Stimulated activated CD8-positive, alpha-beta memory T cell treated with anti-CD3 and anti-CD28 coated beads, Interleukin-15, amount 100 ng/mL, for 24 hours (primary cell): ENCODE results near the gene USP17L20.
"Not testable (repeated sequence)": the region's sequence is repeated elsewhere in the genome, so short reads cannot be mapped to it uniquely, and the experiment has no call there.

ENCODE experiments used
- DNase-seq: peaks from one replicate; pipeline ENCODE4 v3.0.0-alpha.2; 2020; ENCODE audit warnings: low read depth

Gene USP17L20

GRCh38 chr4:9257824-9258223 lies at the start of gene USP17L20:
Gene USP17L20, plus strand, starts transcription at chr4:9258124. Its CDS starts 0 bp downstream, at chr4:9258124.
- DNase-seq, result not testable (repeated sequence)

GRCh38 chr4:9210357-9210756 lies 47.6 kb upstream of the USP17L20 start, which contains the start of gene USP17L10:
Gene USP17L10, plus strand, starts transcription at chr4:9210657. Its CDS starts 0 bp downstream, at chr4:9210657.
- not testable (repeated sequence) for DNase-seq

GRCh38 chr4:9214701-9215100 lies 43.2 kb upstream of the USP17L20 start:
- DNase-seq, result not testable (repeated sequence)

- DNase-seq, result not testable (repeated sequence)
Observed at GRCh38 chr4:9215105-9215504, 42.8 kb upstream of the USP17L20 start, which contains the start of gene USP17L11. Gene USP17L11, plus strand, starts transcription at chr4:9215405. Its CDS starts 0 bp downstream, at chr4:9215405.

- DNase-seq, result not testable (repeated sequence)
Observed at GRCh38 chr4:9219852-9220251, 38.1 kb upstream of the USP17L20 start, which contains the start of gene USP17L12. Gene USP17L12, plus strand, starts transcription at chr4:9220152. Its CDS starts 0 bp downstream, at chr4:9220152.

- not testable (repeated sequence) for DNase-seq
Observed at GRCh38 chr4:9224596-9224995, 33.3 kb upstream of the USP17L20 start, which contains the start of gene USP17L13. Gene USP17L13, plus strand, starts transcription at chr4:9224896. Its CDS starts 0 bp downstream, at chr4:9224896.

GRCh38 chr4:9230249-9230648 lies 27.7 kb upstream of the USP17L20 start:
- DNase-seq, result not testable (repeated sequence)

- not testable (repeated sequence) for DNase-seq
Observed at GRCh38 chr4:9234085-9234484, 23.8 kb upstream of the USP17L20 start, which contains the start of gene USP17L15. Gene USP17L15, plus strand, starts transcription at chr4:9234385. Its CDS starts 0 bp downstream, at chr4:9234385.

- DNase-seq, result not testable (repeated sequence)
Observed at GRCh38 chr4:9238461-9238860, 19.5 kb upstream of the USP17L20 start.

GRCh38 chr4:9243579-9243978 lies 14.3 kb upstream of the USP17L20 start, which contains the start of gene USP17L17:
Gene USP17L17, plus strand, starts transcription at chr4:9243879. Its CDS starts 0 bp downstream, at chr4:9243879.
- not testable (repeated sequence) for DNase-seq

GRCh38 chr4:9247953-9248680 lies 9.8 kb upstream of the USP17L20 start, which contains the start of gene USP17L18:
Gene USP17L18, plus strand, starts transcription at chr4:9248630. Its CDS starts 0 bp downstream, at chr4:9248630.
- not testable (repeated sequence) for DNase-seq

- not testable (repeated sequence) for DNase-seq
Observed at GRCh38 chr4:9253078-9253477, 4.8 kb upstream of the USP17L20 start, which contains the start of gene USP17L19. Gene USP17L19, plus strand, starts transcription at chr4:9253378. Its CDS starts 0 bp downstream, at chr4:9253378.

- not testable (repeated sequence) for DNase-seq
Observed at GRCh38 chr4:9262572-9262971, 4.6 kb downstream of the USP17L20 start, which contains the start of gene USP17L21. Gene USP17L21, plus strand, starts transcription at chr4:9262872. Its CDS starts 0 bp downstream, at chr4:9262872.

- not testable (repeated sequence) for DNase-seq
Observed at GRCh38 chr4:9267319-9267718, 9.4 kb downstream of the USP17L20 start, which contains the start of gene USP17L22. Gene USP17L22, plus strand, starts transcription at chr4:9267619. Its CDS starts 0 bp downstream, at chr4:9267619.

- not testable (repeated sequence) for DNase-seq
Observed at GRCh38 chr4:9271719-9272118, 13.8 kb downstream of the USP17L20 start.
